CD4-positive, alpha-beta memory T cell (primary cell): ENCODE results near the gene LSP1. TPM values are rescaled to one million over a fixed set of nuclear protein-coding genes. Genes with fewer than 3 reads are reported as not detected.

Experiments
- CTCF ChIA-PET: fragments of 350-600 bp; sonication (Branson Sonifier 250); formaldehyde crosslinking; loops from one replicate; lab custom pipeline; 2021; ENCODE audit warnings: inconsistent platforms; ENCODE audit not compliant: partially characterized antibody; lab: Charles Lee
- POLR2A ChIA-PET: fragments of 350-600 bp; sonication (Branson Sonifier 250); formaldehyde crosslinking; loops from one replicate; lab custom pipeline; 2021; ENCODE audit not compliant: partially characterized antibody; lab: Charles Lee
- DNase-seq, 5 donors: peaks; one replicate each; pipeline versions ENCODE4 v3.0.0 to v3.0.0-alpha.2; 2020 to 2022; ENCODE audit warnings: mixed read lengths in 1 of 5
- H3K27ac ChIP-seq: one replicate; pipeline ENCODE4 v1.7.0; 2013; ENCODE audit warnings: low read depth, low read length
- H3K27me3 ChIP-seq: 2 replicates; pipeline ENCODE4 v1.7.0; 2013; ENCODE audit warnings: mild to moderate bottlenecking, low read length, moderate library complexity; ENCODE audit not compliant: insufficient read depth
- H3K36me3 ChIP-seq: 2 replicates; pipeline ENCODE4 v1.7.0; 2013; ENCODE audit warnings: mild to moderate bottlenecking, low read length, moderate library complexity; ENCODE audit not compliant: insufficient read depth
- H3K4me1 ChIP-seq: 2 replicates; pipeline ENCODE4 v1.7.0; 2013; ENCODE audit warnings: mild to moderate bottlenecking, low read length, moderate library complexity; ENCODE audit not compliant: insufficient read depth
- H3K4me3 ChIP-seq, 2 donors: one replicate each; pipeline ENCODE4 v1.7.0; 2013; ENCODE audit warnings: low read length in 2 of 2, mild to moderate bottlenecking in 1 of 2
- H3K9me3 ChIP-seq, 2 donors: one replicate each; pipeline ENCODE4 v1.7.0; 2013; ENCODE audit warnings: low read length in 2 of 2, control low read depth in 1 of 2; ENCODE audit not compliant: control insufficient read depth in 1 of 2
- H3K27ac Mint-ChIP-seq, 7 donors: one replicate each; pipeline ENCODE4 v1.8.0; 2020 to 2021; ENCODE audit warnings: mixed read lengths in 7 of 7, mild to moderate bottlenecking in 6 of 7, inconsistent platforms in 3 of 7, moderate library complexity in 3 of 7
- H3K27me3 Mint-ChIP-seq, 2 donors: one replicate each; pipeline ENCODE4 v1.8.0; 2020 to 2021; ENCODE audit warnings: mixed read lengths in 2 of 2
- H3K36me3 Mint-ChIP-seq, 2 donors: one replicate each; pipeline ENCODE4 v1.8.0; 2020 to 2021; ENCODE audit warnings: mixed read lengths in 2 of 2, inconsistent platforms in 1 of 2, mild to moderate bottlenecking in 1 of 2
- H3K4me1 Mint-ChIP-seq, 4 donors: one replicate each; pipeline ENCODE4 v1.8.0; 2020 to 2021; ENCODE audit warnings: mixed read lengths in 4 of 4, mild to moderate bottlenecking in 1 of 4
- H3K4me3 Mint-ChIP-seq, 8 donors: one replicate each; pipeline ENCODE4 v1.8.0; 2020 to 2021; ENCODE audit warnings: mixed read lengths in 8 of 8, mild to moderate bottlenecking in 7 of 8, moderate library complexity in 6 of 8, inconsistent platforms in 3 of 8
- H3K9me3 Mint-ChIP-seq, 8 donors: one replicate each; pipeline ENCODE4 v1.8.0; 2020 to 2021; ENCODE audit warnings: mixed read lengths in 8 of 8, mild to moderate bottlenecking in 5 of 8, inconsistent platforms in 3 of 8, moderate library complexity in 1 of 8
- intact Hi-C: fragments of 100-400 bp; cut with micrococcal nuclease; formaldehyde crosslinking; loops from one replicate; pipeline ENCODE4 v1.15.1; 2023
- polyA plus RNA-seq, 2 donors: library from polyadenylated mRNA; unstranded; fragments of 300-500 nt; fragmentation: Illumina TruSeq; gene quantifications; one replicate each; pipeline ENCODE4 v1.2.3, GENCODE V29; 2021
- total RNA-seq, 2 experiments: library from RNA; stranded (reverse); gene quantifications; one replicate each; pipeline ENCODE4 v1.2.3, GENCODE V29; 2021

Gene LSP1
- total and polyA plus RNA-seq, 4 experiments from 2014 or later, result 253 to 435 (median 325) TPM

- Histone ChIP-seq H3K9me3 (no peaks in the 10 kb centered on the region), H3K4me1 (peaks cover 20% of the 10 kb centered on the region), H3K36me3 (no peaks in the 10 kb centered on the region), H3K27me3 (no peaks in the 10 kb centered on the region), H3K4me3 (no peak overlapping the region), H3K27ac (no peak overlapping the region)
- H3K4me3 Mint-ChIP-seq, result no peak overlapping the region
- H3K36me3 Mint-ChIP-seq, result no peaks in the 10 kb centered on the region
- CTCF ChIA-PET, result interaction anchor here (0.9 to 10.0 kb wide), 7 partner anchors 44 to 314 kb away, joined by 3 to 351 read pairs (median 5); no protein-coding TSS in a partner anchor
- POLR2A ChIA-PET, result interaction anchor here (1.6 to 5.5 kb wide), 2 partner anchors 16 kb away, joined by 5 to 27 read pairs; partner anchors contain the start of gene LSP1
- DNase-seq, result peak; percentile 63 to 79 (median 75)
- peak overlapping the region in 1 of 7 donors; percentile 30 for H3K27ac Mint-ChIP-seq
- intact Hi-C loops, result loop anchor here (1.0 kb wide), 3 partner anchors 15 to 81 kb away; no protein-coding TSS in a partner anchor
- H3K4me1 Mint-ChIP-seq, result peaks cover 5 to 10% (median 6%) of the 10 kb centered on the region in 4 donors
- H3K9me3 Mint-ChIP-seq, result no peaks in the 10 kb centered on the region
- no peaks in the 10 kb centered on the region for H3K27me3 Mint-ChIP-seq
Measured at GRCh38 chr11:1837171-1838076, 15.5 kb upstream of the LSP1 start.

DNA sequence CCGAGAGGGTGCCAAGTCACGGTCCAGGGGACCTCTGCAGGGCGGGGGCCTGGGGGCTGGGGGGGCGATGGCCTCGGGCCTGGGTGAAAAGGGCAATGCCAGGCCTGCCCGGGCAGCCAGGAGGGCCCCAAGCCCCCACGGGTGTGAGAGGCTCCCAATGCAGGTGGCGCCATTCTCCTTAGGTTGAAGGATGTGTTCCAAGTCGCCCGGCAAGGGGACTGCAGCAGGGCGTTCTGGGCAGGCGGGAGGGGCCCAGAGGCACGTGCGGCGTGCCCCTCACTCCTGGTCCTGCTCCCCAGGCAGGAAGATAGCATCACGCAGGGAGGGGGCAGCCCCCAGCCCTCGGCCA lies 14.8 kb upstream of the LSP1 start:
- no peak overlapping the region for H3K4me3 ChIP-seq
- H3K9me3 Mint-ChIP-seq, result no peaks in the 10 kb centered on the region
- no peaks in the 10 kb centered on the region for H3K36me3 Mint-ChIP-seq
- no peak overlapping the region for H3K4me3 Mint-ChIP-seq
- no peak overlapping the region for H3K27ac Mint-ChIP-seq
- peaks cover 5 to 12% (median 6%) of the 10 kb centered on the region in 4 donors for H3K4me1 Mint-ChIP-seq
- H3K4me1 ChIP-seq, result peaks cover 18% of the 10 kb centered on the region
- ChIA-PET POLR2A (interaction anchor here (5.5 kb wide), 1 partner anchor 15 kb away, joined by 27 read pairs; the partner anchor contains the start of gene LSP1), CTCF (interaction anchor here (0.8 to 1.8 kb wide), 6 partner anchors 18 to 313 kb away, joined by 3 to 6 read pairs (median 4); no protein-coding TSS in a partner anchor)
- intact Hi-C loops, result loop anchor here (1.0 kb wide), 1 partner anchor 14 kb away; no protein-coding TSS in a partner anchor
- no peaks in the 10 kb centered on the region for H3K27me3 Mint-ChIP-seq
- H3K9me3 ChIP-seq, result no peaks in the 10 kb centered on the region
- H3K27ac ChIP-seq, result no peak overlapping the region
- DNase-seq, result no peak
- H3K27me3 ChIP-seq, result no peaks in the 10 kb centered on the region
- H3K36me3 ChIP-seq, result no peaks in the 10 kb centered on the region

- Histone ChIP-seq H3K4me3 (no peak within 1 kb of the TSS), H3K27ac (no peak within 1 kb of the TSS), H3K4me1 (peaks cover 23% of the 10 kb centered on the region), H3K36me3 (no peaks in the 10 kb centered on the region), H3K27me3 (no peaks in the 10 kb centered on the region), H3K9me3 (no peaks in the 10 kb centered on the region)
- Mint-ChIP-seq H3K4me1 (peaks cover 8 to 18% (median 10%) of the 10 kb centered on the region in 4 donors), H3K27me3 (no peaks in the 10 kb centered on the region), H3K4me3 (peak within 1 kb of the TSS in 1 of 8 donors; percentile 15), H3K27ac (peak within 1 kb of the TSS in 3 of 7 donors; percentile 30 to 41 (median 35)), H3K9me3 (no peaks in the 10 kb centered on the region), H3K36me3 (no peaks in the 10 kb centered on the region)
- ChIA-PET CTCF (interaction anchor here (0.6 to 3.0 kb wide), 8 partner anchors 12 to 1342 kb away, joined by 3 to 10 read pairs (median 4); no protein-coding TSS in a partner anchor), POLR2A (interaction anchor here (0.8 to 5.5 kb wide), 4 partner anchors 12 to 50 kb away, joined by 3 to 27 read pairs (median 11); partner anchors contain the start of gene LSP1)
- intact Hi-C loops, result loop anchor here (1.0 kb wide), 1 partner anchor 14 kb away; no protein-coding TSS in a partner anchor
- peak in 1 of 5 donors; percentile 33 for DNase-seq
Measured at GRCh38 chr11:1838426-1839144, 14.3 kb upstream of the LSP1 start, which contains the start of gene TNNI2. Gene TNNI2 (plus strand): TSS chr11:1838981. CDS start chr11:1839697, 716 bp downstream.

- Histone ChIP-seq H3K4me1 (peaks cover 31% of the 10 kb centered on the region), H3K27ac (no peak overlapping the region), H3K9me3 (no peaks in the 10 kb centered on the region), H3K36me3 (no peaks in the 10 kb centered on the region), H3K4me3 (no peak overlapping the region), H3K27me3 (no peaks in the 10 kb centered on the region)
- intact Hi-C loops, result no loop called here
- Mint-ChIP-seq H3K27ac (peak overlapping the region in 2 of 7 donors; percentile 35 to 41), H3K4me1 (peaks cover 11 to 26% (median 16%) of the 10 kb centered on the region in 4 donors), H3K9me3 (no peaks in the 10 kb centered on the region), H3K36me3 (no peaks in the 10 kb centered on the region), H3K4me3 (peak overlapping the region in 1 of 8 donors; percentile 15), H3K27me3 (no peaks in the 10 kb centered on the region)
- ChIA-PET CTCF (interaction anchor here (1.2 to 3.0 kb wide), 6 partner anchors 11 to 312 kb away, joined by 3 to 10 read pairs (median 4); no protein-coding TSS in a partner anchor), POLR2A (interaction anchor here (0.8 to 5.5 kb wide), 4 partner anchors 11 to 50 kb away, joined by 3 to 27 read pairs (median 11); partner anchors contain the start of gene LSP1)
- no peak for DNase-seq
Measured at GRCh38 chr11:1839204-1839923, 13.5 kb upstream of the LSP1 start.

- H3K27me3 Mint-ChIP-seq, result no peaks in the 10 kb centered on the region
- peak in 1 of 5 donors; percentile 30 for DNase-seq
- intact Hi-C loops, result no loop called here
- Histone ChIP-seq H3K27ac (no peak overlapping the region), H3K9me3 (no peaks in the 10 kb centered on the region), H3K36me3 (no peaks in the 10 kb centered on the region), H3K4me3 (no peak overlapping the region), H3K4me1 (peaks cover 39% of the 10 kb centered on the region), H3K27me3 (no peaks in the 10 kb centered on the region)
- H3K9me3 Mint-ChIP-seq, result peaks cover 0 to under 1% (median 0%) of the 10 kb centered on the region in 8 donors
- POLR2A ChIA-PET, result interaction anchor here (1.1 to 5.5 kb wide), 4 partner anchors 10 to 77 kb away, joined by 3 to 27 read pairs (median 11); partner anchors contain the start of gene LSP1
- peaks cover 19 to 33% (median 24%) of the 10 kb centered on the region in 4 donors for H3K4me1 Mint-ChIP-seq
- H3K4me3 Mint-ChIP-seq, result peak overlapping the region in 1 of 8 donors; percentile 15
- no peaks in the 10 kb centered on the region for H3K36me3 Mint-ChIP-seq
- peak overlapping the region in 2 of 7 donors; percentile 12 to 35 for H3K27ac Mint-ChIP-seq
- CTCF ChIA-PET, result interaction anchor here (0.7 to 3.0 kb wide), 3 partner anchors 10 to 16 kb away, joined by 3 to 10 read pairs (median 3); no protein-coding TSS in a partner anchor
Measured at GRCh38 chr11:1839924-1840779, 12.7 kb upstream of the LSP1 start.
